MM.1S (cell line): Measurements from ENCODE around the gene KCNMA1.

Source experiments
- DNase-seq: peaks from one replicate; pipeline ENCODE4 v3.0.0-alpha.2; 2015
- H2AFZ ChIP-seq: fragments of 300-600 bp; sonication (generic); 2 replicates; pipeline ENCODE4 v1.6.0; 2016; ENCODE audit warnings: antibody characterized with exemption, low read length
- H3F3A ChIP-seq: fragments of 300-600 bp; sonication (generic); 2 replicates; pipeline ENCODE4 v1.6.1; 2016; ENCODE audit warnings: mild to moderate bottlenecking, antibody characterized with exemption, low read length, moderate library complexity, mixed read lengths; ENCODE audit not compliant: insufficient read depth
- H3K27ac ChIP-seq: fragments of 300-600 bp; sonication (generic); 2 replicates; pipeline ENCODE4 v1.5.1; 2016; ENCODE audit warnings: mild to moderate bottlenecking, low read length
- H3K27me3 ChIP-seq: fragments of 300-600 bp; sonication (generic); replicated peaks from 2 replicates; pipeline ENCODE4 v1.6.0; 2016; ENCODE audit warnings: low read length; ENCODE audit not compliant: insufficient read depth
- H3K36me3 ChIP-seq: fragments of 300-600 bp; sonication (generic); replicated peaks from 2 replicates; pipeline ENCODE4 v1.6.1; 2016; ENCODE audit warnings: mild to moderate bottlenecking, low read length, mixed read lengths; ENCODE audit not compliant: insufficient read depth
- H3K4me1 ChIP-seq: fragments of 300-600 bp; sonication (generic); 2 replicates; pipeline ENCODE4 v1.6.1; 2016; ENCODE audit warnings: low read length, mixed read lengths
- H3K4me2 ChIP-seq: fragments of 300-600 bp; sonication (generic); 2 replicates; pipeline ENCODE4 v1.6.0; 2016; ENCODE audit warnings: low read depth, low read length
- H3K4me3 ChIP-seq: fragments of 300-600 bp; sonication (generic); 2 replicates; pipeline ENCODE4 v1.5.1; 2016; ENCODE audit warnings: low read length, mixed read lengths
- H3K79me2 ChIP-seq: fragments of 300-600 bp; sonication (generic); 2 replicates; pipeline ENCODE4 v1.6.1; 2016; ENCODE audit warnings: mixed run types, low read length, mixed read lengths
- H3K9ac ChIP-seq: fragments of 300-600 bp; sonication (generic); 2 replicates; pipeline ENCODE4 v1.6.1; 2016; ENCODE audit warnings: low read length, mixed read lengths
- H3K9me2 ChIP-seq: fragments of 300-600 bp; sonication (generic); replicated peaks from 2 replicates; pipeline ENCODE4 v1.6.1; 2016; ENCODE audit warnings: mild to moderate bottlenecking, low read length, mixed read lengths; ENCODE audit not compliant: insufficient read depth
- H3K9me3 ChIP-seq: fragments of 300-600 bp; sonication (generic); replicated peaks from 2 replicates; pipeline ENCODE4 v1.6.1; 2016; ENCODE audit warnings: mild to moderate bottlenecking, low read length, mixed read lengths; ENCODE audit not compliant: insufficient read depth
- H4K20me1 ChIP-seq: fragments of 300-600 bp; sonication (generic); 2 replicates; pipeline ENCODE4 v1.6.1; 2016; ENCODE audit warnings: mild to moderate bottlenecking, low read length, moderate library complexity, mixed read lengths; ENCODE audit not compliant: insufficient read depth
- CTCF ChIP-seq: fragments of 300-600 bp; sonication (generic); IDR thresholded peaks from 2 replicates; pipeline ENCODE4 v1.5.1; 2016; ENCODE audit warnings: antibody characterized with exemption, low read length, mixed read lengths
- EZH2 ChIP-seq: fragments of 300-600 bp; sonication (generic); optimal IDR thresholded peaks from 2 replicates; pipeline ENCODE3; 2017; ENCODE audit warnings: low read depth, mild to moderate bottlenecking, antibody characterized with exemption, low read length, mixed read lengths
- EZH2phosphoT487 ChIP-seq: fragments of 300-600 bp; sonication (generic); IDR thresholded peaks from 2 replicates; pipeline ENCODE4 v1.6.1; 2018; ENCODE audit warnings: antibody characterized with exemption, low read length

Gene KCNMA1

GRCh38 chr10:77109351-77109994 lies 528.1 kb downstream of the KCNMA1 start:
- H3K9me2 ChIP-seq = no peaks in the 10 kb centered on the region
- no peak overlapping the region for H3K9ac ChIP-seq
- no peak overlapping the region for H3K4me3 ChIP-seq
- no peaks in the 10 kb centered on the region for H3K36me3 ChIP-seq
- DNase-seq = no peak
- no peaks in the 10 kb centered on the region for H3K27me3 ChIP-seq
- H3K27ac ChIP-seq = no peak overlapping the region
- no peak overlapping the region for H3K4me2 ChIP-seq
- H4K20me1 ChIP-seq = no peaks in the 10 kb centered on the region
- H3K9me3 ChIP-seq = no peaks in the 10 kb centered on the region
- H2AFZ ChIP-seq = no peak overlapping the region
- no peaks in the 10 kb centered on the region for H3K79me2 ChIP-seq
- TF ChIP-seq CTCF (no peak), EZH2 (no peak), EZH2phosphoT487 (no peak)
- H3F3A ChIP-seq = no peaks in the 10 kb centered on the region
- H3K4me1 ChIP-seq = no peaks in the 10 kb centered on the region

GRCh38 chr10:77106676-77107075 lies 530.9 kb downstream of the KCNMA1 start:
- Histone ChIP-seq H4K20me1 (no peaks in the 10 kb centered on the region), H3K27me3 (no peaks in the 10 kb centered on the region)
- no peak for TF ChIP-seq CTCF
- TF ChIP-seq EZH2 = no peak
- no peak for TF ChIP-seq EZH2phosphoT487

GRCh38 chr10:77105761-77106221 lies 531.8 kb downstream of the KCNMA1 start:
- no peaks in the 10 kb centered on the region for H3K9me2 ChIP-seq
- TF ChIP-seq CTCF = no peak
- TF ChIP-seq EZH2phosphoT487 = no peak
- TF ChIP-seq EZH2 = no peak
- no peaks in the 10 kb centered on the region for H3K79me2 ChIP-seq
- no peak overlapping the region for H3K4me3 ChIP-seq
- H3K9ac ChIP-seq = no peak overlapping the region
- H3K9me3 ChIP-seq = no peaks in the 10 kb centered on the region
- no peaks in the 10 kb centered on the region for H3K36me3 ChIP-seq
- H3K4me1 ChIP-seq = no peaks in the 10 kb centered on the region
- DNase-seq = no peak
- no peak overlapping the region for H3K4me2 ChIP-seq
- H4K20me1 ChIP-seq = no peaks in the 10 kb centered on the region
- no peak overlapping the region for H3K27ac ChIP-seq
- no peak overlapping the region for H2AFZ ChIP-seq
- H3K27me3 ChIP-seq = no peaks in the 10 kb centered on the region
- no peaks in the 10 kb centered on the region for H3F3A ChIP-seq

More at GRCh38 chr10:77106676-77107075, 530.9 kb downstream of the KCNMA1 start:
- no peaks in the 10 kb centered on the region for H3K79me2 ChIP-seq
- H3K9ac ChIP-seq = no peak overlapping the region
- H3K4me2 ChIP-seq = no peak overlapping the region
- no peak overlapping the region for H2AFZ ChIP-seq
- no peaks in the 10 kb centered on the region for H3K9me2 ChIP-seq
- H3K4me3 ChIP-seq = no peak overlapping the region
- H3K36me3 ChIP-seq = no peaks in the 10 kb centered on the region
- H3K27ac ChIP-seq = no peak overlapping the region
- DNase-seq = no peak
- no peaks in the 10 kb centered on the region for H3K9me3 ChIP-seq
- no peaks in the 10 kb centered on the region for H3K4me1 ChIP-seq
- no peaks in the 10 kb centered on the region for H3F3A ChIP-seq
